T-helper 9 cell (primary cell): ENCODE measurements around the gene AHDC1.
A peak's percentile ranks its signal among the peaks of the same experiment; 100 is the strongest.
"Not testable (repeated sequence)": the region's sequence is repeated elsewhere in the genome, so short reads cannot be mapped to it uniquely, and the experiment has no call there.

Experiments used
- DNase-seq: peaks from one replicate; pipeline ENCODE4 v3.0.0-alpha.2; 2020

Gene AHDC1

DNA sequence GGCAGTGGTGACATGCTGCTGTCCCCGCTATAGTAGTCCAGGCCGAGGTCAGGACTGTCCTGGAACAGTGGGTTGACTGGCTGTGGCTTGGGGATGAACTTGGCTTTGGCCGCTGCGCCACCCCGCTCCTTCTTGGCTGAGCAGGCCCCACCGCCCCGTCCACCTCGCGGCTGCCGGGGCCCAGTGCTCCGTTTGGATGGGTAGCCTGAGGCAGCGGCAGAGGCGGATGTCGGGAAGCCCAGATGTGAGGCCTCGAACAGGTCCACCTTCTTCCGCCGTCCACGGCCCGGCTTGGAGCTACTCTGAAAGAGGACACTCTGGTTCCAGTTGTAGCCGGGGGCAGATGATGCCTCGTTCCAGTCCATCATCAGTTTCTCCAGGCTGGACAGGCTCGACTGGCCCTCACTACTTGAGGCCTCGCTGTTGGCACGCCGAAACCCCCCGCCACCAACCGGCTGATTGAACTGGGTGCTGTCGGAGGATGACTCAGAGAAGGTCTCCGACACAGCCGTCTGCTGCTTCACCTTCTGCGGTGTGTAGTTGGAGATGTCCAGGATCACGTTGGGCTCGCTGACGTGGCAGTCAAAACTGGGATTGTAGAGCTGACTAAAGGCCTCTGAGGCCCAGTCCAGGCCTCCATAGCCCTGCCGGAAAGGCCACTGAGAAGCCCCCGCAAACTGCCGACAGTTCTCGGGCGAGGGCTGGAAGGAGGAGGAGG lies 55.6 kb downstream of the AHDC1 start:
- no peak for DNase-seq

- no peak for DNase-seq
Observed at GRCh38 chr1:27547220-27548116, 56.5 kb downstream of the AHDC1 start.

- no peak for DNase-seq
Observed at GRCh38 chr1:27545876-27546275, 58.1 kb downstream of the AHDC1 start.

- DNase-seq: no peak
Observed at GRCh38 chr1:27545271-27545670, 58.7 kb downstream of the AHDC1 start.

DNA sequence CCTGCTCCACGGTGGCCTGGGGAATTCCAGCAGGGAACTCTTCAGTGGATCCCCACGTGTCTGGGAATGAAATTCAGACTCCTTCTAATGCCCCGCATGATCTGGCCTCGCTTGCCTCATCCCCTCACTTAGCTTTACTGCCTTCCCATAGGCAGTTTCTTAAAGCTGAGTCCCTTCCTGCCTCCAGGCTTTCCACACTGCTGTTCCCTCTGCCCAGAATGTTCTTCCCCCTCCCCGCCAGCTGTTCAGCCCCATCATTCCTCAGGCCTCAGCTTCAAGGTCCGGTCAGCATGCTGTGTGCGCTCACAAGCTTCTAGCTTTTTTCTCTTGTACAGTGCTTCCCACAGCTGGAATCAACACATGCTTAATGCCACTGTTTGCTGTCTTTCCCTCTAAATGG lies 59.1 kb downstream of the AHDC1 start:
- DNase-seq: no peak

DNA sequence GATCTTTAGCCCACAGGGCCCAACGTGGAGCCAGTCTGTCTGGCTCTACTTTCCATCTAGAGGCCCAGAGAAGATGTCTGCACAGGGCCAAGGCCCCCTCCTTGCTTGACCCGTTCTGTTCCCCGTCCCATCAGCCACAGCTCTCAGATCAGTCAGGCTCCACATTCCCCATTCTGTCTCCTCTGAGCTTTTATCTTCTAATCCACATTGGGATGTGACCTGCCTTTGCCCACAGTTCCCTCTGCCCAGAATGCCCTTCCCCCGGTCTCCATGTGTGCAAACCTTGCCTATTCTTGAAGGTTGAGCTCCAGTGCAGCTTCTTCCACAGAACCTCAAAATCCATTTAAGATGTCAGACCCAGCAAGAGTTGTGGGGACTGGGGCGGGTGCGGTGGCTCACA lies 60.7 kb downstream of the AHDC1 start:
- no peak for DNase-seq

GRCh38 chr1:27542463-27543273 lies 61.3 kb downstream of the AHDC1 start:
- no peak for DNase-seq

DNA sequence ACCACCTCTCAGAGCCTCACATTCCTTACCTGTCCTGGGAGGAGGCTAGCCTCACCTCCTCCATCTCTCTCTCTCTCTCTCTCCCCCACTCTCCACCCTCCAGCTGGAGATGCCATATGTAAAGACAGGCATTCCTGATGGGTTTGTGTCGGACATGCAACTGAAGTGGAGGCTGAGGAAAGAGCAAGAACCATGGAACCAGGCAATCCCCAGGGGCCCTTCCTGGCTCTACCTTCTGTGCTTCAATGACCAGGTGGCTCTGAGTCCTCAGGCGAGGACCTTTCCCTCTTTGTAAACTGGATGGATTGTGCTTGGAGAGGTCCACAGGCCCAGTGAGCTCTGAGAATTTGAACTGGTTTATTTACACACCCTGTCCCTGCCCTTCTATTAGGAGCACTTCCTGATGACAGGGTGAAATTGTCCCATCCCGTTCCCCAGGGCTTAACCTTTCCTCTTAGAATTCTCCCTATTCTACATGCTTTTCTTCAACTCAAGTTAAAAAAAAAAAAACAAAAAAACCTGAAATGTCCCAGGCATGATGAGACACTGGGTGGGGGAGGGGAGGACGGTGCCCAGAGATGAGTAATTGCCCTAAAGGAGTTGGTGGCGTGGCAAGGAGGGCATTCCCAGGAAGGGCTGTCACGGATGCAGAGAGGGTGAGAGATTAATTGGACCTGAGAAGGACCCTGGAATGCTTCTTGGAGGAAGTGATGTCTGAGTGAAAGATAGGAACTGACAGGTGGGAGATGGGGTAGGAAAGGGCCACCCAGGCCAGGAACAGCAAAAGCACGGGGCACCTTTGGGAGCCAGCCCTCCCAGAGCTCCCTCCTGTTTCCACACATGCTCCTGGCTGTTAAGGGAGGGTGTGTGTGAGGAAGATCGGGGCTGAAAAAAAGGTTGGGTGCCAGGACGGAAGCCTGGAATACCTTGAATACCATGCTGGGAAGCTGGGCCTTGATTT lies 63.8 kb downstream of the AHDC1 start:
- no peak for DNase-seq

GRCh38 chr1:27538793-27539192 lies 65.2 kb downstream of the AHDC1 start:
- no peak for DNase-seq

GRCh38 chr1:27538305-27538676 lies 65.7 kb downstream of the AHDC1 start:
- DNase-seq: not testable (repeated sequence)

DNA sequence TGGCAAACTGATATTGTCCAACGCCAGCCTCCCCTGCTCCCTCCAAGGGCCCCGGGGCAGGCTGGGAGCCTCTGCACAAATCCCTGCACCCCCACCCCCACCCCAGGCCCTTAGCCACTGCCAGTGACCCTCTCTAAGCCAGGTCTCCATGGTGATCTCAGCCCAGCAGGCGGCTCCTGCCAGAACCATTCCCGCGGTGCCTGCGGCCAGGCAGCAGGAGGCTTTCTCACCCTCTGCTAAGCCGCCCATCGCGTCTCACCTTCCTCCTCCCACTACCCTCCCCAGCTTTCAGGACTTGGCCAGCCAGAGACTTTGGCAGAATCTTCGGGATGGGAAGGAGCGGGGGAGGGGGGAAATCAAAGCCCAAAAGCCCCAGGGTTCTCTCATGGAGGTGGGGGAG lies 67.2 kb downstream of the AHDC1 start:
- no peak for DNase-seq

DNA sequence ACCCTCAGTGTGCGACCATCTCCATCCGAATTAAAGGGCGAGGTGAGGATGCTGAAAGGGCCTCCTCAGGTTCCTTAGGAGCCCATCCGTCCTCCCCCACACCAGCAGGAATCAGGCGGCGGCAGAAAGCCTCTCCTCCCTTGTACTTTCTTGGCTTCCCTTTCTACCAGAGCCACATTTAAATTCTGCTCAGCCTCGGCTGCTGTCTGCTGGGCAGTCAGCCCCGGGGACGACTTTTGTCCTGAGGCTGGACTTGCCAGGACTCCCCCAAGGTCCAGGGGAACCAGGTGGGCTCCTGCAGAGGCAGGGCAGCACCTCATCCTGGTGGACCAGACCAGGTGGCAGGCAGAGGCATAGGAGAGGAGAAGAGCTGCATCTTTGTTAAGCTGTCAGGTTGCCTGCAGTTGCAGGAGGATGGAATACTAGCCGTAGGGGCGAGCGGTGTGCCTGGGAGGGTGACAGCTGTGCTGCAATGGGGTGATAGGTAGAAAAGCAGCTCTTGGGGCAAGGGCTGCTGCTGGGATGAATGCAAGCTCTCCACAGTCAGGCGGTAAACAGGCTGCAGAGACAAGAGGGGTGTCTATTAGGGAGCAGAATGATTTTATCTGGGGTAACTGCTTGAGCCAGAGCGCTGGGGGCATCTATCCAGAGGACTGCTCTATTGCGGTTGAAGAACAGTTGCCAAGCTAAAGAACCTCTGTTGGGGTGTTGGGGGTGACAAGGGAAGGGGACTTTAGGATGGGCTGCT lies 67.8 kb downstream of the AHDC1 start:
- no peak for DNase-seq

- no peak for DNase-seq
Observed at GRCh38 chr1:27535386-27535785, 68.6 kb downstream of the AHDC1 start.

DNA sequence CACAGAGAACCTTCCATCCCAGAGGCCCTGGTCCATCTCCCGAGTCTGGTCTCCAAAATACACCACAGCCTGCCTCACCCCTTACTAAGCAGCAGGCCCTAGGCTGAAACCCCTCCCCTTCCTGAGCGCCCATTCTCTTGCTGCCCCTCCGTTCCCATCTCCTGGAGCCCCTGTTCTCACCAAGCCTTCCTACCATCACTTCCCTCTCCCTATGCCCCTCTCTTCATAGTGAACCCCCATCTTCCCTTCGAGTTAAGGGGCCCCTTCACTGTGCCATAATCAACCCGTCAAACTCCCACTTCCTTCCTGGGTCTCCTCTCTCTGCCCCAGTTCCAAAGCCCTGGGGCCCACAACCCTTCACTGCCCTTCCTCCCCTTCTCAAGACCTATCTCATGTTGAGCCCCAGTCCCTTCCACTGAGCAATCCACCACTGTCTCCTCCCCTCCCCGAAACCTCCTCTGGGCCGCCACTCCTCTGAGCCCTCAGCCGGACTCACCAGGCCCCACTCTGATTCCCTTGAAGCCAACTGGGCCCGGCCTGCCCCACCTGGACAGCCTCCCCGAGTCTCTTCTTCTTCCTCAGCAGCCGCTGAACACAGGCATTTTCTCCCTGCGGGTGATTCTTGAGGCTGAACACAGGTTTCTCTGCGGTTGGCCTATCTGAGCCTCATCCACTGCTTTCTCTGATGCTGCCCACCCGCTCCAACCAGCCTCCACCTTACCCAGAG lies 71.8 kb downstream of the AHDC1 start:
- no peak for DNase-seq

- no peak for DNase-seq
Observed at GRCh38 chr1:27530192-27530591, 73.8 kb downstream of the AHDC1 start.

DNA sequence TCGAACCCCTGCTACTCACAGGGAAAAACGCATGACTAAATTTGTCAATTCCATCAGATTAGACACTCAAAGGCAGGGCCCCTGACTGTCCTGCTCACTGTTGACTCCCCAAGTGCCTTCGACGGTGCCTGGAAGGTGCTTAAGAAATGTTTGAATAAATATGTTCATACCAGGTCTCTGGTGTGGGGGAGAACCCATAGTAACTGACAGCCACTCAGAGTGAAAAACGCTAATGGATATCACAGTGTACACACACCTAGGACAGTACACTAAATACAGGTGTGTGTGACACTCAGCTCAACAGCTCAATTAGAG lies 74.3 kb downstream of the AHDC1 start:
- no peak for DNase-seq

- no peak for DNase-seq
Observed at GRCh38 chr1:27528818-27529703, 74.9 kb downstream of the AHDC1 start.

DNA sequence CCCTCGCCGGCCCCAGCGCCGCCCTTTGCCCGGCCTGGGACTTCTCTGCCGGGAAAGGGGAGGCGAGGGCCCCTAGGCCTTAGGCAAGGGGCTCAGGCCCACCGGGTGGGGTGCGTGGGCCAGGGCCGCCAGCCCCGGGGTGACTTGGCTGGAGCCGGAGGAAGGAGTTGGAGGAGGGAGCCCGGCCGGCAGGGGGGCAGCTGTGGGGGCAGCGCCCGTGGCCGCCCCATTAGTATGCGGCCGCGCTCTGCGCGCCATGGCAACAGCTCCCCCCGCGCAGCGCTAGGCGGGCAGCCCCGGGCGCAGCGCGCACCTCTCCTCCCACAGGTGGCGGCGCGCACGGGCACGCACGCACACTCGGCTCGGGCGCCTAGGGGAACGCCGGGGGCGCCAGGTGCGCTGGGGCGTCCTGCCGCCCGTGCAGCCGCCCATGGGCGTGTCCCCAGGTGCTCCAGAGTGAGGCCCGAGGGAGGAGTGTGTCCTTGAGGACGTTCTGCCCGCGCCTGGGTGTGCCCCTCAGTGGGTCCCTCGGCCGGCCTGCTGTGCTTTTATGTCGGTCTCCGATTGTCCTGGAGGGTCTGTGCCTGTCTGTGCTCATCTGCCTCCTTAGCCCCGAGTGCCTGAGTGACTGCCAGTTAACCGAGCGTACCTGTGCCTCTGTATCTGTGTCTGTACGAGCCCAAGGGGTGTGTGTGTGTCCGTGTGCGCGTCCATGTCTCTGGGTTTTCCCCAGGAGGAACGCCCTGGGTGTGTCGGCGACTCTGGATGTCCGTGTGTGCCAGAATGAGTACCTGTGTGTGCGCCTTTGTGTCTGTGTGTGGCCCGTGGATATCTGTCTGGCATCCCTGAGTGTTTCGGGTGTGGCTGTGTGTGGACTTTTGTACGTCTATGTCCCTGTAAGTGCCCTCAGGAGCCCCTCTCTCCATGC lies 75.8 kb downstream of the AHDC1 start:
- peak; percentile 26 for DNase-seq
